Central memory CD8-positive, alpha-beta T cell (primary cell): ENCODE measurements around the gene PSTK.

Source experiments
- ATAC-seq: fragments of 150-1000 bp; cut with Tn5 transposase; replicated peaks from 2 replicates; pipeline ENCODE4 v1.10.0; 2022; ENCODE audit warnings: mild to moderate bottlenecking, moderate FRiP score, moderate number of reproducible peaks; ENCODE audit not compliant: poor library complexity, severe bottlenecking; ENCODE audit errors: extremely low read depth
- DNase-seq, 2 donors: peaks; one replicate each; pipeline ENCODE4 v3.0.0; 2021; ENCODE audit warnings: low spot score in 2 of 2
- H3K27ac Mint-ChIP-seq: one replicate; pipeline ENCODE4 v1.8.0; 2022; ENCODE audit warnings: low read depth, mild to moderate bottlenecking, moderate library complexity, mixed read lengths
- H3K27me3 Mint-ChIP-seq: one replicate; pipeline ENCODE4 v1.8.0; 2022; ENCODE audit warnings: mixed read lengths
- H3K36me3 Mint-ChIP-seq: one replicate; pipeline ENCODE4 v1.8.0; 2022; ENCODE audit warnings: mild to moderate bottlenecking, moderate library complexity, mixed read lengths; ENCODE audit not compliant: insufficient read depth
- H3K4me1 Mint-ChIP-seq: one replicate; pipeline ENCODE4 v1.8.0; 2022; ENCODE audit warnings: mixed read lengths
- H3K4me3 Mint-ChIP-seq: one replicate; pipeline ENCODE4 v1.8.0; 2022; ENCODE audit warnings: mild to moderate bottlenecking, moderate library complexity, mixed read lengths
- H3K9me3 Mint-ChIP-seq: one replicate; pipeline ENCODE4 v1.8.0; 2022; ENCODE audit warnings: mixed read lengths

Gene PSTK

GRCh38 chr10:122980209-122981065 lies at the start of gene PSTK:
Gene PSTK (plus strand): TSS chr10:122980401. CDS start chr10:122980480, 79 bp downstream.
- peak; percentile 97 for ATAC-seq
- Mint-ChIP-seq H3K4me3 (peak within 1 kb of the TSS; percentile 91), H3K9me3 (no peaks in the 10 kb centered on the region), H3K27ac (peak within 1 kb of the TSS; percentile 96), H3K36me3 (peaks cover 17% of the 10 kb centered on the region), H3K4me1 (peaks cover 27% of the 10 kb centered on the region), H3K27me3 (no peaks in the 10 kb centered on the region)
- peak; percentile 82 to 85 for DNase-seq

GRCh38 chr10:122931088-122931906 lies 48.9 kb upstream of the PSTK start:
- Mint-ChIP-seq H3K4me3 (no peak overlapping the region), H3K27ac (no peak overlapping the region), H3K9me3 (no peaks in the 10 kb centered on the region), H3K4me1 (no peaks in the 10 kb centered on the region), H3K27me3 (no peaks in the 10 kb centered on the region), H3K36me3 (peaks cover 2% of the 10 kb centered on the region)
- no peak for DNase-seq
- no peak for ATAC-seq

- no peak overlapping the region for H3K27ac Mint-ChIP-seq
- DNase-seq (no peak), ATAC-seq (no peak)
- H3K9me3 Mint-ChIP-seq = no peaks in the 10 kb centered on the region
- H3K4me3 Mint-ChIP-seq = no peak overlapping the region
- peaks cover 18% of the 10 kb centered on the region for H3K36me3 Mint-ChIP-seq
- H3K4me1 Mint-ChIP-seq = no peaks in the 10 kb centered on the region
- no peaks in the 10 kb centered on the region for H3K27me3 Mint-ChIP-seq
Observed at GRCh38 chr10:122939133-122939855, 40.9 kb upstream of the PSTK start.

- no peaks in the 10 kb centered on the region for H3K4me1 Mint-ChIP-seq
- no peaks in the 10 kb centered on the region for H3K9me3 Mint-ChIP-seq
- H3K36me3 Mint-ChIP-seq = peaks cover 18% of the 10 kb centered on the region
- DNase-seq (no peak), ATAC-seq (no peak)
- H3K27me3 Mint-ChIP-seq = no peaks in the 10 kb centered on the region
- no peak overlapping the region for H3K4me3 Mint-ChIP-seq
- H3K27ac Mint-ChIP-seq = no peak overlapping the region
Observed at GRCh38 chr10:122939856-122940543, 40.2 kb upstream of the PSTK start.

GRCh38 chr10:122949296-122949695 lies 30.9 kb upstream of the PSTK start:
- Mint-ChIP-seq H3K4me3 (no peak overlapping the region), H3K36me3 (peaks cover 22% of the 10 kb centered on the region), H3K27me3 (no peaks in the 10 kb centered on the region), H3K4me1 (peaks cover 37% of the 10 kb centered on the region), H3K9me3 (no peaks in the 10 kb centered on the region), H3K27ac (no peak overlapping the region)
- ATAC-seq (no peak), DNase-seq (no peak)

- peak within 1 kb of the TSS; percentile 94 for H3K4me3 Mint-ChIP-seq
- peaks cover 17% of the 10 kb centered on the region for H3K36me3 Mint-ChIP-seq
- peak; percentile 99 for ATAC-seq
- no peaks in the 10 kb centered on the region for H3K27me3 Mint-ChIP-seq
- peak; percentile 89 to 94 for DNase-seq
- no peaks in the 10 kb centered on the region for H3K9me3 Mint-ChIP-seq
- peak within 1 kb of the TSS; percentile 91 for H3K27ac Mint-ChIP-seq
- peaks cover 32% of the 10 kb centered on the region for H3K4me1 Mint-ChIP-seq
Observed at GRCh38 chr10:122953902-122954730, 26.1 kb upstream of the PSTK start, which contains the start of gene C10orf88. Gene C10orf88 (minus strand): TSS chr10:122954227. CDS start chr10:122954178, 49 bp downstream.

- Mint-ChIP-seq H3K4me3 (peak overlapping the region; percentile 94), H3K36me3 (peaks cover 14% of the 10 kb centered on the region), H3K27me3 (no peaks in the 10 kb centered on the region), H3K9me3 (no peaks in the 10 kb centered on the region), H3K4me1 (peaks cover 32% of the 10 kb centered on the region), H3K27ac (peak overlapping the region; percentile 91)
- DNase-seq = peak in 1 of 2 donors; percentile 9
- no peak for ATAC-seq
Observed at GRCh38 chr10:122954731-122955050, 25.5 kb upstream of the PSTK start.

GRCh38 chr10:122955892-122956291 lies 24.3 kb upstream of the PSTK start:
- H3K36me3 Mint-ChIP-seq = peaks cover 13% of the 10 kb centered on the region
- H3K27me3 Mint-ChIP-seq = no peaks in the 10 kb centered on the region
- H3K27ac Mint-ChIP-seq = no peak overlapping the region
- no peaks in the 10 kb centered on the region for H3K9me3 Mint-ChIP-seq
- no peak overlapping the region for H3K4me3 Mint-ChIP-seq
- ATAC-seq (no peak), DNase-seq (no peak)
- H3K4me1 Mint-ChIP-seq = peaks cover 23% of the 10 kb centered on the region

GRCh38 chr10:122957474-122957873 lies 22.7 kb upstream of the PSTK start:
- ATAC-seq = no peak
- Mint-ChIP-seq H3K4me3 (no peak overlapping the region), H3K4me1 (peaks cover 20% of the 10 kb centered on the region), H3K9me3 (no peaks in the 10 kb centered on the region), H3K27ac (no peak overlapping the region), H3K27me3 (peaks cover 9% of the 10 kb centered on the region), H3K36me3 (peaks cover 12% of the 10 kb centered on the region)
- DNase-seq = no peak

- DNase-seq (no peak), ATAC-seq (no peak)
- Mint-ChIP-seq H3K9me3 (peaks cover 18% of the 10 kb centered on the region), H3K36me3 (no peaks in the 10 kb centered on the region), H3K4me3 (no peak overlapping the region), H3K27ac (no peak overlapping the region), H3K4me1 (no peaks in the 10 kb centered on the region), H3K27me3 (peaks cover 51% of the 10 kb centered on the region)
Observed at GRCh38 chr10:122962405-122962804, 17.8 kb upstream of the PSTK start.

GRCh38 chr10:122966879-122967278 lies 13.3 kb upstream of the PSTK start:
- DNase-seq = no peak
- no peak for ATAC-seq
- H3K9me3 Mint-ChIP-seq = peaks cover 23% of the 10 kb centered on the region
- H3K36me3 Mint-ChIP-seq = no peaks in the 10 kb centered on the region
- no peak overlapping the region for H3K4me3 Mint-ChIP-seq
- peaks cover 62% of the 10 kb centered on the region for H3K27me3 Mint-ChIP-seq
- H3K4me1 Mint-ChIP-seq = no peaks in the 10 kb centered on the region
- H3K27ac Mint-ChIP-seq = no peak overlapping the region
